H1 (cell line): ENCODE measurements around the gene MARCHF9. TPM values are rescaled to one million over a fixed set of nuclear protein-coding genes. Genes with fewer than 3 reads are reported as not detected.

ENCODE experiments used
- BRCA1 ChIP-seq: IDR thresholded peaks from 2 replicates; pipeline ENCODE4 v1.6.1; 2012; ENCODE audit warnings: low read depth, low read length, improper control_type of control experiment
- CHD2 ChIP-seq: IDR thresholded peaks from 2 replicates; pipeline ENCODE4 v1.6.1; 2012; ENCODE audit warnings: low read length, improper control_type of control experiment
- CHD7 ChIP-seq: fragments of 300-600 bp; sonication (generic); IDR thresholded peaks from 2 replicates; pipeline ENCODE4 v1.7.1; 2012; ENCODE audit warnings: low read length, moderate library complexity, mild to moderate bottlenecking, inconsistent platforms; ENCODE audit not compliant: insufficient replicate concordance
- CREB1 ChIP-seq: IDR thresholded peaks from 2 replicates; pipeline ENCODE4 v1.6.1; 2012; ENCODE audit warnings: inconsistent platforms
- EGR1 ChIP-seq: IDR thresholded peaks from 2 replicates; pipeline ENCODE4 v1.6.1; 2011; ENCODE audit warnings: low read depth, low read length, borderline replicate concordance
- POU5F1 ChIP-seq: IDR thresholded peaks from 2 replicates; pipeline ENCODE4 v1.6.1; 2011; ENCODE audit warnings: low read depth, mild to moderate bottlenecking, low read length, moderate library complexity
- RAD21 ChIP-seq, 2 experiments: IDR thresholded peaks in 1 of 2; conservative IDR thresholded peaks in 1 of 2; 2 replicates each; pipeline ENCODE4 v1.6.1; 2011; ENCODE audit warnings: low read depth in 2 of 2, low read length in 2 of 2, improper control_type of control experiment in 1 of 2, inconsistent platforms in 1 of 2, mild to moderate bottlenecking in 1 of 2, moderate library complexity in 1 of 2
- SIN3A ChIP-seq, 2 experiments: IDR thresholded peaks in 1 of 2; conservative IDR thresholded peaks in 1 of 2; 2 replicates each; pipeline ENCODE4 v1.6.1; 2011 to 2012; ENCODE audit warnings: low read length in 2 of 2, improper control_type of control experiment in 1 of 2, low read depth in 1 of 2, mild to moderate bottlenecking in 1 of 2
- TAF1 ChIP-seq: IDR thresholded peaks from 2 replicates; pipeline ENCODE4 v1.6.1; 2011; ENCODE audit warnings: mild to moderate bottlenecking, low read depth, low read length
- TCF12 ChIP-seq: IDR thresholded peaks from 2 replicates; pipeline ENCODE4 v1.6.1; 2011; ENCODE audit warnings: low read depth, mild to moderate bottlenecking, low read length
- polyA plus RNA-seq, 7 experiments: library from polyadenylated mRNA; depleted of rRNA in 3 of 7; stranded (reverse) in 5 of 7; unstranded in 2 of 7; fragments of >200 nt in 5 of 7; fragments of 200-250 nt in 2 of 7; gene quantifications; 1 replicate in 5 of 7; 2 replicates in 1 of 7; 4 replicates in 1 of 7; pipeline versions ENCODE4 v1.2.1 to v1.2.3, GENCODE V29; 2011 to 2013; ENCODE audit warnings: missing spikeins in 2 of 7, mixed read lengths in 2 of 7
- total RNA-seq: library from RNA; stranded (reverse); fragmentation: NEBNext Ultra II Directional; extraction: Animal tissue kit (Norgen Biotek cat#: 25700); gene quantifications from 2 replicates; pipeline ENCODE4 v1.2.1, GENCODE V29; 2021

MARCHF9 gene
- total and polyA plus RNA-seq, 2 of the 8 experiments (the other 6 are each of a cell fraction or from before 2014, with no cell fraction given): 6.4 to 7.8 TPM

DNA sequence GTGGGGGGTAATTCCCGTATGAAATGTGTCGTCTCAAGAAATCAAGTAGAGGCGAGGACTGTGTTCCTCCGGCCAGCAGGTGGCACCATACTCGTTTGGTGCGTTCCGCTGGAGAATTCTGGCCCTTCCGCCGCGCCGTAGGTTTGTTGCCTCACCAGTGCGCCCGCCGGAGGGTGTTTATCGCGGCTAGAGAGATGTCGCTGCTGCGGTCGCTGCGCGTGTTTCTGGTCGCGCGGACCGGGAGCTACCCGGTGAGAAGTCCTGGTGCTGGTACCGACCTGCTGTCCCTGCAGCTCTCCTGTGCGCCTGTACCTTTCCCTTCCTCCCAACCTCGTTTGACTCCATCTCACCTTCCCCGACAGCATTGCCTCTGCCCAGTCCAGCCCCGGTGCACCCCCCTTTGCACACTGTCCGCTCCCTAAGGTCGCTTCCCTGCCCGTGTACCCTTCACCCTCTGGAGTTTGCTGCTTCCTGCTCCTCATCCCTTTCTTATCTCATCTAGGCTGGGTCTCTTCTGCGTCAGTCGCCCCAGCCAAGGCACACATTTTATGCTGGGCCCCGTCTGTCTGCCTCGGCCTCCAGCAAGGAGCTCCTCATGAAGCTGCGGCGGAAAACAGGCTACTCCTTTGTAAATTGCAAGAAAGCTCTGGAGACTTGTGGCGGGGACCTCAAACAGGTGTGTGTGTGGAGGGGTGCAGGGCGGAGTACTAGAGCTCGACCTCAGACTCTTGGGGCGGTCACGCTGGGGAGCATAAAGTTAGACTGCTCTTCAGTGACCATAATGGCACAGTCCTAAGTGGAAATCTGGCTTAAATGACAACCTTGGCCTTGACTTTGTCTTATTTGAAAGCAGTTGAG lies 27.9 kb downstream of the MARCHF9 start, which contains the start of gene TSFM (continued):
- TF ChIP-seq CHD7 (no peak), RAD21 (IDR thresholded peaks at IDR 0.05 in 1 of 2, conservative IDR thresholded peaks at IDR 0.05 in 1 of 2; ENCODE audit: low read depth in 2 of 2, low read length in 2 of 2) (peak in 1 of 2 experiments; percentile 40; a peak in 1 of 4 replicates), BRCA1 (no peak), CREB1 (peak; percentile 91), SIN3A (conservative IDR thresholded peaks at IDR 0.05 in 1 of 2, IDR thresholded peaks at IDR 0.05 in 1 of 2; ENCODE audit: low read depth in 1 of 2, low read length in 2 of 2) (peak in 1 of 2 experiments; percentile 92; a peak in 2 of 4 replicates), POU5F1 (no peak), EGR1 (peak; percentile 69; the same call in 1 of the 2 replicates), CHD2 (0 out of 2 replicates have a peak, but pooled peaks have one; percentile 53), TCF12 (no peak), TAF1 (peak; percentile 94)
